Mesodermal cell (in vitro differentiated cells): Measurements from ENCODE around the gene KCNK10.

Source experiments
- H3K27ac ChIP-seq: 2 replicates; pipeline ENCODE4 v1.7.0; 2013; ENCODE audit warnings: mild to moderate bottlenecking, low read depth, low read length, moderate library complexity; ENCODE audit not compliant: severe bottlenecking
- H3K36me3 ChIP-seq: 2 replicates; pipeline ENCODE4 v1.7.1; 2013; ENCODE audit warnings: mild to moderate bottlenecking, low read length, moderate library complexity; ENCODE audit not compliant: control insufficient read depth, insufficient read depth
- H3K4me1 ChIP-seq: one replicate; pipeline ENCODE4 v1.7.1; 2013; ENCODE audit warnings: mild to moderate bottlenecking, low read length; ENCODE audit not compliant: insufficient read depth, control insufficient read depth, poor library complexity, severe bottlenecking
- H3K4me3 ChIP-seq: 2 replicates; pipeline ENCODE4 v1.7.0; 2013; ENCODE audit warnings: low read length, control low read depth, mild to moderate bottlenecking; ENCODE audit not compliant: insufficient read depth, poor library complexity, severe bottlenecking; ENCODE audit errors: extremely low read depth
- H3K9me3 ChIP-seq: 2 replicates; pipeline ENCODE4 v1.7.1; 2013; ENCODE audit warnings: mild to moderate bottlenecking, low read length, moderate library complexity; ENCODE audit not compliant: control insufficient read depth
- WGBS, 2 experiments: methylation state at CpG; one replicate each; pipeline ENCODE4 v1.1.5; 2013; ENCODE audit warnings: missing lambda C conversion rate in 2 of 2; ENCODE audit not compliant: insufficient coverage in 2 of 2; 5-methylcytosine and 5-hydroxymethylcytosine counted together

Gene KCNK10

GRCh38 chr14:88342980-88343379 lies 19.9 kb upstream of the KCNK10 start:
- 100% methylated on average over 2 of the region's 2 CpGs; no CpG with 5 or more reads in 1 of the 2 experiments for WGBS, 2 experiments
- no peaks in the 10 kb centered on the region for H3K36me3 ChIP-seq
- H3K4me3 ChIP-seq: no peak overlapping the region
- H3K27ac ChIP-seq: no peak overlapping the region
- H3K9me3 ChIP-seq: no peaks in the 10 kb centered on the region
- H3K4me1 ChIP-seq: no peaks in the 10 kb centered on the region

GRCh38 chr14:88340357-88340756 lies 17.3 kb upstream of the KCNK10 start:
- Histone ChIP-seq H3K9me3 (no peaks in the 10 kb centered on the region), H3K4me1 (no peaks in the 10 kb centered on the region), H3K27ac (no peak overlapping the region), H3K36me3 (no peaks in the 10 kb centered on the region), H3K4me3 (no peak overlapping the region)

DNA sequence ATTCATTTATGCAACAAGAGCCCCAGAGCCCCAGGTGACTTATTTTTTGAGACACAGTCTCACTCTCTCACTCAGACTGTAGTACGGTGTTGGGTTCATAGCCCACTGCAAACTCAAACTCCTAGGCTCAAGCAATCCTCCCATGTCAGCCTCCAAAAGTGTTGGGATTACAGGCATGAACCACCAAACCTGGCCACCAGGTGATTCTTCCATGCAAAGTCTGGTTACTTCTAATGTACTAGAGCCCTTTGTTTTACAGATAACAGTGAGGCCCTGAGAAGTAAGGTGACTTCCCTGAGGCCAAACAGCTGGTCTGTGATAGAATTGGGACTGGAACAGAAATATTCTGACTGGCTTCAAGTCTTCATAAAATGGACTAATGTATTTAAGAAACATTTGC lies 10.0 kb upstream of the KCNK10 start:
- no peak overlapping the region for H3K27ac ChIP-seq
- H3K4me1 ChIP-seq: no peaks in the 10 kb centered on the region
- H3K4me3 ChIP-seq: no peak overlapping the region
- no peaks in the 10 kb centered on the region for H3K9me3 ChIP-seq
- WGBS, 2 experiments: 50 to 100% methylated on average over 1 of the region's 1 CpG
- H3K36me3 ChIP-seq: no peaks in the 10 kb centered on the region

- Histone ChIP-seq H3K4me3 (no peak overlapping the region), H3K4me1 (no peaks in the 10 kb centered on the region), H3K9me3 (no peaks in the 10 kb centered on the region), H3K36me3 (no peaks in the 10 kb centered on the region), H3K27ac (no peak overlapping the region)
- WGBS, 2 experiments: no CpG with 5 or more reads among the region's 1 CpG
These were observed 4.4 kb upstream of the KCNK10 start for GRCh38 chr14:88327497-88327896.

DNA sequence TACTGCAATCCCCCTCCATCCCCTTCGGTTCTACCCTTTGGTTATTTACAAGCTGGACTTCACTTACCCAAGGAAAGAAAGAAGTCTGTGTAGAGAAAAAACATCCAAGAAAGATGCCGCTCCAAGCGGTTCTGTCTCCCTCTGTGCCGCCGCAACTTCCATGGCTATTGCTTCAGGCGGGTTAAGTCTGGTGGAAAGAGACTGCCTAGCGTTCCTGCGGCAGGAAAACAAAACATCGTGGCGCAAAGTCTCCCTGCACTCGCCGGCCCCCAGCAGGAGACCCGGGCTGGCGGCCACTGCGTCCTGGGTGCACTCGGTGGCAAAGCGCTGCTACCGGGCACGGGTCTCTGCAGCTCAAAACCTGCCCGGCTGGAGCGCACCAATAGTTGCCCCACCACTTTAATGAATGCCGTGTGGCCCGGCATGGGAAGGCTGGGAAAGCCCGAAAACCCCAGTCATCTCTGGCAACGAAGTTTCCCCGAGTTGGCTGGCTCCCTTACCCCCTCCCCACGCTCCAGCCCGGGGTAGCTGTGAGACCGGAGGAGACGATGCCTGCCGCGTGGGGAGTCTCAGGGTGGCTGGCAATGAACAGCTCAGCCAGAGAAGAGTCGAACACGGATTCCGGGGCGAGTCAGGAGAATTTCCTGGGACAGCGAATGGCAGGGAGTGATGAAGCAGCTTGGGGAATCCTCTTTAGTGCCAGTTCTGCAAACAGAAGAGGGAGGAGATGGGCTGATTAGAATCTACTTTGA lies 3.5 kb upstream of the KCNK10 start:
- Histone ChIP-seq H3K9me3 (no peaks in the 10 kb centered on the region), H3K4me3 (no peak overlapping the region), H3K27ac (no peak overlapping the region), H3K4me1 (no peaks in the 10 kb centered on the region), H3K36me3 (no peaks in the 10 kb centered on the region)
- 1 to 4% methylated on average over 26 to 32 of the region's 37 CpGs for WGBS, 2 experiments

DNA sequence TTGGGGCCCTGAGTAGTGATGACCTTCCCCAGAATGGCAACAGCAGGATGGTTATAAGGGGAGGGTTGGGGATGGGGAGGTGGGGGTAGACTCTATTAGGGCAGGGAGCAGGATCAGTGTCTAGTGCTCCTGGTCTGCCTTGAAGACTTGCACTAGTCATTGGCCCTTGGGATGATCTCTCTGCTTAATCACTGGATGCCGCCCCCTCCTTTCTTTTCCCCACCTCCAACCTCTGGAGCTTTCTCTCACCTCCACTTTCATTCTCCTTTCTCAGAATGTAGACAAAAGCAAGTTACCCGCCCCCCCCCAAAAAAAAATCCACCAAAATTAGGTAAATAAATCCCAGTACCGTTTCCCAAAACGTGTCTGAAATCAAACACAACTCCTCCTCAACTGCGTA lies 2.8 kb upstream of the KCNK10 start:
- Histone ChIP-seq H3K4me3 (no peak overlapping the region), H3K27ac (no peak overlapping the region), H3K36me3 (no peaks in the 10 kb centered on the region), H3K4me1 (no peaks in the 10 kb centered on the region), H3K9me3 (no peaks in the 10 kb centered on the region)
- WGBS, 2 experiments: 20% methylated on average over 1 of the region's 5 CpGs; no CpG with 5 or more reads in 1 of the 2 experiments

DNA sequence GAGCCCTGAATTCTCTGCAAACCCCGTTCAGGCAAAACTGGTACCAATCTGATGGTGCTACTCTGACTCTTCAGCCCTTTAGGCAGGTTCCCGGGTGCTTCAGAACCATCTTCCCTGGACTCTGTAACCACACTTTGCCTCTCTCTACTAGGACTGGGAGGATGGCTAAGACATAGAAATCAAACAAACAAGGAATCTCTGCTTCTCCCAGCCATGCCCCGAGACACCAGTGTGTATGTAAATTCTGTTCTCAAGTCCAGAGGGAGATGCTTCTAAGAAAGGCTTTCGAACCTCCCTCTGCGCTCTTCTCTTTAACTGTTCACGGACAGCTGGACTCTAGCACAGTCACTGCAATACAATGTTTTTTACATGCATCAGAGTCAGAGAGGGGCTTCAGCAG lies 1.9 kb upstream of the KCNK10 start:
- H3K4me3 ChIP-seq: no peak overlapping the region
- no peaks in the 10 kb centered on the region for H3K4me1 ChIP-seq
- H3K9me3 ChIP-seq: no peaks in the 10 kb centered on the region
- no peak overlapping the region for H3K27ac ChIP-seq
- 76 to 81% methylated on average over 5 to 6 of the region's 6 CpGs for WGBS, 2 experiments
- no peaks in the 10 kb centered on the region for H3K36me3 ChIP-seq

GRCh38 chr14:88324491-88324890 lies 1.4 kb upstream of the KCNK10 start:
- no peak overlapping the region for H3K27ac ChIP-seq
- 79 to 92% methylated on average over 2 to 3 of the region's 4 CpGs for WGBS, 2 experiments
- no peak overlapping the region for H3K4me3 ChIP-seq
- H3K36me3 ChIP-seq: no peaks in the 10 kb centered on the region
- no peaks in the 10 kb centered on the region for H3K9me3 ChIP-seq
- H3K4me1 ChIP-seq: no peaks in the 10 kb centered on the region

- Histone ChIP-seq H3K27ac (no peak overlapping the region), H3K36me3 (no peaks in the 10 kb centered on the region), H3K4me3 (peak overlapping the region; percentile 47), H3K9me3 (no peaks in the 10 kb centered on the region), H3K4me1 (no peaks in the 10 kb centered on the region)
- WGBS, 2 experiments: 0 to 1% methylated on average over 45 of the region's 69 CpGs
These were observed 592 bp upstream of the KCNK10 start for GRCh38 chr14:88323523-88324199.

- 2 to 9% methylated on average over 15 to 21 of the region's 26 CpGs for WGBS, 2 experiments
- Histone ChIP-seq H3K36me3 (no peaks in the 10 kb centered on the region), H3K27ac (no peak overlapping the region), H3K4me1 (no peaks in the 10 kb centered on the region), H3K4me3 (peak overlapping the region; percentile 47), H3K9me3 (no peaks in the 10 kb centered on the region)
These were observed 474 bp downstream of the KCNK10 start for GRCh38 chr14:88322504-88323085.
